Placental epithelial cell (primary cell): ENCODE measurements around the gene GUSB. TPM values are rescaled to one million over a fixed set of nuclear protein-coding genes. Genes with fewer than 3 reads are reported as not detected.

Source experiments
- small RNA-seq: library from RNA; depleted of rRNA; stranded (forward); fragments of <200 nt; gene quantifications from one replicate; pipeline ENCODE3, GENCODE V24; 2012
- total RNA-seq: library from RNA; depleted of rRNA; stranded (reverse); fragments of >200 nt; gene quantifications from 2 replicates; pipeline ENCODE4 v1.2.3, GENCODE V29; 2012

Gene GUSB
- 21.1 and 28.3 TPM in 2 replicates for total RNA-seq

GRCh38 chr7:65981965-65982792, at the start of gene GUSB:
Gene GUSB, minus strand, starts transcription at chr7:65982213. Its CDS starts 30 bp downstream, at chr7:65982183.

Small RNAs within 50 kb of the gene (small RNA-seq; reads per million reads assigned to genes)
- gene AC073261.1: not detected

Other genes starting within 250 kb of the GUSB start
- gene VKORC1L1, start 109.1 kb downstream of the GUSB start, total RNA-seq: 11.8 and 12.9 TPM in 2 replicates
- gene ASL, start 93.6 kb upstream of the GUSB start, total RNA-seq: 32.2 and 52.3 TPM in 2 replicates
- gene CRCP, start 132.6 kb upstream of the GUSB start, total RNA-seq: 30.6 and 38.1 TPM in 2 replicates
- gene TPST1, start 223.1 kb upstream of the GUSB start, total RNA-seq: 6.8 and 15.7 TPM in 2 replicates